ENCODE results near the gene KCNA1. TPM values are rescaled to one million over a fixed set of nuclear protein-coding genes. Genes with fewer than 3 reads are reported as not detected.

KCNA1 gene
- total RNA-seq, 2 donors from 2014 or later: not detected

GRCh38 chr12:4864575-4864974 is 45.1 kb upstream of the KCNA1 start:
- TF ChIP-seq, protein P1, sequence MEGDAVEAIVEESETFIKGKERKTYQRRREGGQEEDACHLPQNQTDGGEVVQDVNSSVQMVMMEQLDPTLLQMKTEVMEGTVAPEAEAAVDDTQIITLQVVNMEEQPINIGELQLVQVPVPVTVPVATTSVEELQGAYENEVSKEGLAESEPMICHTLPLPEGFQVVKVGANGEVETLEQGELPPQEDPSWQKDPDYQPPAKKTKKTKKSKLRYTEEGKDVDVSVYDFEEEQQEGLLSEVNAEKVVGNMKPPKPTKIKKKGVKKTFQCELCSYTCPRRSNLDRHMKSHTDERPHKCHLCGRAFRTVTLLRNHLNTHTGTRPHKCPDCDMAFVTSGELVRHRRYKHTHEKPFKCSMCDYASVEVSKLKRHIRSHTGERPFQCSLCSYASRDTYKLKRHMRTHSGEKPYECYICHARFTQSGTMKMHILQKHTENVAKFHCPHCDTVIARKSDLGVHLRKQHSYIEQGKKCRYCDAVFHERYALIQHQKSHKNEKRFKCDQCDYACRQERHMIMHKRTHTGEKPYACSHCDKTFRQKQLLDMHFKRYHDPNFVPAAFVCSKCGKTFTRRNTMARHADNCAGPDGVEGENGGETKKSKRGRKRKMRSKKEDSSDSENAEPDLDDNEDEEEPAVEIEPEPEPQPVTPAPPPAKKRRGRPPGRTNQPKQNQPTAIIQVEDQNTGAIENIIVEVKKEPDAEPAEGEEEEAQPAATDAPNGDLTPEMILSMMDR (conservative IDR thresholded peaks at IDR 0.05): no peak
- H3K4me3 ChIP-seq (ENCODE audit: low read length): no peak overlapping the region
- WGBS, 2 experiments (ENCODE audit: insufficient coverage in 1 of 2, insufficient read length in 1 of 2): 93 to 94% methylated on average over 7 to 9 of the region's 9 CpGs
- Mint-ChIP-seq H3K27ac (no peak overlapping the region), H3K9me3 (no peaks in the 10 kb centered on the region), H3K4me1 (no peaks in the 10 kb centered on the region), H3K36me3 (ENCODE audit: low read depth) (no peaks in the 10 kb centered on the region), H3K27me3 (ENCODE audit: insufficient read depth) (peaks cover 87% of the 10 kb centered on the region), H3K4me3 (no peak overlapping the region)
- no peak overlapping the region for H3K27ac ChIP-seq (ENCODE audit: low read depth, low read length)
- no peaks in the 10 kb centered on the region for H3K9me3 ChIP-seq (ENCODE audit: control insufficient read depth, low read length)
- no peaks in the 10 kb centered on the region for H3K36me3 ChIP-seq (ENCODE audit: control insufficient read depth, insufficient read depth, low read length)
- H3K4me1 ChIP-seq (ENCODE audit: control insufficient read depth, insufficient read depth, low read length): no peaks in the 10 kb centered on the region
- DNase-seq: no peak
- H3K9ac ChIP-seq (ENCODE audit: extremely low read depth, low read length, poor library complexity, severe bottlenecking): no peak overlapping the region
- H3K27me3 ChIP-seq (ENCODE audit: control insufficient read depth, insufficient read depth, low read length, poor library complexity, severe bottlenecking): peaks cover 94% of the 10 kb centered on the region

DNA sequence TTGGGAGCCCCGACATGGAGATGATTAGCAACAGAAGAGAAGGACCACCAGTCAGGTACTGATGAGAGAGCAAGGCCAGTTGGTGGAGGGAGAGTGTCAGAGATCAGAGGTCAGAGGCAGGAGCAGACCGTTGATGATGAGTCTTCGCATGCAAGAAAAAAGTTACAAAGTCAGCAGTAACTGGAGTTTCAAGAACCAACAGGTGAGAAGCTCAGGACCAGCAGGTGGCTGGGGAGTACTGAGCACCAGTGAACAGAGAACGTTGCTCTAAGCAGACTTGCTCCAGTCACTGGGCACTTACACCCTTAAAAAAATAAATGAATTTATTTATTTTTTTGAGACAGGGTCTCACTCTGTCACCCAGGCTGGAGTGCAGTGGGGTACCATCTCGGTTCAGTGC is 44.5 kb upstream of the KCNA1 start:
- no peak overlapping the region for H3K4me3 Mint-ChIP-seq
- no peaks in the 10 kb centered on the region for H3K4me1 Mint-ChIP-seq
- no peaks in the 10 kb centered on the region for H3K9me3 Mint-ChIP-seq
- H3K9ac ChIP-seq (ENCODE audit: extremely low read depth, low read length, poor library complexity, severe bottlenecking): no peak overlapping the region
- no peak overlapping the region for H3K4me3 ChIP-seq (ENCODE audit: low read length)
- TF ChIP-seq, protein P1 (conservative IDR thresholded peaks at IDR 0.05): no peak
- H3K4me1 ChIP-seq (ENCODE audit: control insufficient read depth, insufficient read depth, low read length): no peaks in the 10 kb centered on the region
- H3K27me3 Mint-ChIP-seq (ENCODE audit: insufficient read depth): peaks cover 84% of the 10 kb centered on the region
- no peak for DNase-seq
- peaks cover 94% of the 10 kb centered on the region for H3K27me3 ChIP-seq (ENCODE audit: control insufficient read depth, insufficient read depth, low read length, poor library complexity, severe bottlenecking)
- H3K36me3 ChIP-seq (ENCODE audit: control insufficient read depth, insufficient read depth, low read length): no peaks in the 10 kb centered on the region
- 84 to 89% methylated on average over 4 to 5 of the region's 5 CpGs for WGBS, 2 experiments (ENCODE audit: insufficient coverage in 1 of 2, insufficient read length in 1 of 2)
- no peaks in the 10 kb centered on the region for H3K9me3 ChIP-seq (ENCODE audit: control insufficient read depth, low read length)
- H3K27ac Mint-ChIP-seq: no peak overlapping the region
- H3K36me3 Mint-ChIP-seq (ENCODE audit: low read depth): no peaks in the 10 kb centered on the region
- H3K27ac ChIP-seq (ENCODE audit: low read depth, low read length): no peak overlapping the region

- H3K4me1 ChIP-seq (ENCODE audit: control insufficient read depth, insufficient read depth, low read length): no peaks in the 10 kb centered on the region
- H3K9ac ChIP-seq (ENCODE audit: extremely low read depth, low read length, poor library complexity, severe bottlenecking): no peak overlapping the region
- no peak overlapping the region for H3K27ac ChIP-seq (ENCODE audit: low read depth, low read length)
- Mint-ChIP-seq H3K4me3 (no peak overlapping the region), H3K27ac (no peak overlapping the region), H3K36me3 (ENCODE audit: low read depth) (no peaks in the 10 kb centered on the region), H3K9me3 (no peaks in the 10 kb centered on the region), H3K27me3 (ENCODE audit: insufficient read depth) (peaks cover 84% of the 10 kb centered on the region), H3K4me1 (no peaks in the 10 kb centered on the region)
- H3K27me3 ChIP-seq (ENCODE audit: control insufficient read depth, insufficient read depth, low read length, poor library complexity, severe bottlenecking): peaks cover 94% of the 10 kb centered on the region
- TF ChIP-seq, protein P1 (conservative IDR thresholded peaks at IDR 0.05): no peak
- no peaks in the 10 kb centered on the region for H3K9me3 ChIP-seq (ENCODE audit: control insufficient read depth, low read length)
- H3K4me3 ChIP-seq (ENCODE audit: low read length): no peak overlapping the region
- DNase-seq: no peak
- WGBS, 2 experiments (ENCODE audit: insufficient coverage in 1 of 2, insufficient read length in 1 of 2): 89 to 96% methylated on average over 4 to 9 of the region's 9 CpGs
- H3K36me3 ChIP-seq (ENCODE audit: control insufficient read depth, insufficient read depth, low read length): no peaks in the 10 kb centered on the region
Measured at GRCh38 chr12:4866299-4866698, 43.4 kb upstream of the KCNA1 start.

Data from endodermal cell (in vitro differentiated cells).